A673 (cell line): ENCODE measurements around the gene UBXN10. TPM values are rescaled to one million over a fixed set of nuclear protein-coding genes. Genes with fewer than 3 reads are reported as not detected.

Source experiments
- BruUV-seq: library from RNA; stranded (reverse); fragments of 400-500 nt; replicated peaks from 2 replicates; lab custom pipeline; 2021; lab: Mats Ljungman, UMichigan
- CTCF ChIA-PET: fragments of 300-600 bp; sonication (Branson Sonifier 250); formaldehyde crosslinking; loops from one replicate; lab custom pipeline; 2022; ENCODE audit warnings: antibody characterized with exemption; lab: Charles Lee
- POLR2A ChIA-PET: fragments of 300-600 bp; sonication (Branson Sonifier 250); formaldehyde crosslinking; loops from one replicate; lab custom pipeline; 2022; ENCODE audit warnings: antibody characterized with exemption; ENCODE audit not compliant: low non-redundant PET; lab: Charles Lee
- DNase-seq: peaks from one replicate; pipeline ENCODE4 v3.0.0-alpha.2; 2015; ENCODE audit warnings: low spot score
- H3K27ac ChIP-seq: fragments of 200-600 bp; sonication (generic); 2 replicates; pipeline ENCODE4 v1.5.1; 2016; ENCODE audit warnings: mixed run types, low read depth, mild to moderate bottlenecking, mixed read lengths, antibody characterized with exemption, low read length; ENCODE audit not compliant: poor library complexity, severe bottlenecking
- H3K27me3 ChIP-seq: fragments of 200-600 bp; sonication (generic); replicated peaks from 2 replicates; pipeline ENCODE4 v1.6.1; 2017; ENCODE audit warnings: mixed run types, low read depth, mild to moderate bottlenecking, mixed read lengths, antibody characterized with exemption, low read length; ENCODE audit not compliant: insufficient read depth, poor library complexity
- H3K36me3 ChIP-seq: fragments of 200-600 bp; sonication (generic); 2 replicates; pipeline ENCODE4 v1.6.1; 2016; ENCODE audit warnings: mixed run types, mild to moderate bottlenecking, mixed read lengths, antibody characterized with exemption, low read length; ENCODE audit not compliant: insufficient read depth, poor library complexity, severe bottlenecking
- H3K4me1 ChIP-seq: fragments of 200-600 bp; sonication (generic); 2 replicates; pipeline ENCODE4 v1.6.1; 2017; ENCODE audit warnings: mixed run types, mild to moderate bottlenecking, mixed read lengths, antibody characterized with exemption, low read length; ENCODE audit not compliant: insufficient read depth, poor library complexity, severe bottlenecking
- H3K4me3 ChIP-seq: fragments of 200-600 bp; sonication (generic); 2 replicates; pipeline ENCODE4 v1.5.1; 2016; ENCODE audit warnings: low read depth, mixed run types, mild to moderate bottlenecking, mixed read lengths, low read length; ENCODE audit not compliant: poor library complexity, severe bottlenecking
- H3K9me3 ChIP-seq: fragments of 200-600 bp; sonication (generic); 2 replicates; pipeline ENCODE4 v1.6.1; 2016; ENCODE audit warnings: mixed run types, low read depth, mild to moderate bottlenecking, mixed read lengths, antibody characterized with exemption, low read length; ENCODE audit not compliant: poor library complexity, severe bottlenecking
- CTCF ChIP-seq: fragments of 300-800, 200-600 bp; sonication (generic); conservative IDR thresholded peaks from 2 replicates; pipeline ENCODE4 v1.5.1; 2017; ENCODE audit warnings: low read depth, mild to moderate bottlenecking, antibody characterized with exemption, low read length, moderate library complexity, mixed read lengths
- EZH2 ChIP-seq: fragments of 200-600 bp; sonication (generic); IDR thresholded peaks from 2 replicates; pipeline ENCODE4 v1.6.1; 2017; ENCODE audit warnings: borderline replicate concordance, low read depth, mild to moderate bottlenecking, mixed read lengths, antibody characterized with exemption, low read length; ENCODE audit not compliant: poor library complexity, severe bottlenecking
- intact Hi-C: fragments of 100-400 bp; cut with micrococcal nuclease; formaldehyde crosslinking; loops from one replicate; pipeline ENCODE4 v1.10.0; 2022; ENCODE audit not compliant: unreplicated experiment
- total RNA-seq: library from RNA; stranded (reverse); gene quantifications from 2 replicates; pipeline ENCODE4 v1.2.3, GENCODE V29; 2021

UBXN10 gene
- total RNA-seq, 1 experiment from 2014 or later = not detected

DNA sequence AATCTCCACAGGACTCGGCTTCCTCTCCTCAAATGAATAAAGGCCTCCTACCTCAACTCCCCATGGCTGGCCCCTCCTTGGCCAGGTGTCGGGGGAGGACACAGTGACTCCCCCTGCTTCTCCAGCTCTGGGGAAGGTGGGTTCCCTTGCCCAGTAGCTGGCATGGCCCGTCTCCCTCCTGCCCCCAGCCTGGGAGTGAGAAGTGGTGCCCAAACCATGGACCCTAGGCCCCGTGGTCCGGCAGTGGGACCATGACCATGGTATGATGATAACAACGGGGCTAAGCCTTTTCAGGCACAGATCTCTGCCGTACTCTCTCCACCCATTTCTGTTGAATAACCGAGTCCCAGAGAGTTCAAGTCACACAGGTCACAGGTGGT is 35.6 kb upstream of the UBXN10 start:
- BruUV-seq = no TSS peak
- Histone ChIP-seq H3K4me1 (no peaks in the 10 kb centered on the region), H3K27ac (no peak overlapping the region), H3K4me3 (no peak overlapping the region), H3K27me3 (no peaks in the 10 kb centered on the region), H3K9me3 (no peaks in the 10 kb centered on the region), H3K36me3 (no peaks in the 10 kb centered on the region)
- CTCF ChIA-PET = no interaction called here
- POLR2A ChIA-PET = no interaction called here
- DNase-seq = no peak
- intact Hi-C loops = loop anchor here (5.0 to 10.0 kb wide), 2 partner anchors 176 to 388 kb away; partner anchors contain the start of gene PLA2G2A
- TF ChIP-seq EZH2 = no peak
- TF ChIP-seq CTCF = no peak

GRCh38 chr1:20150969-20151368 is 34.9 kb upstream of the UBXN10 start:
- Histone ChIP-seq H3K27me3 (no peaks in the 10 kb centered on the region), H3K4me1 (no peaks in the 10 kb centered on the region), H3K27ac (no peak overlapping the region), H3K9me3 (no peaks in the 10 kb centered on the region), H3K36me3 (no peaks in the 10 kb centered on the region), H3K4me3 (no peak overlapping the region)
- no TSS peak for BruUV-seq
- POLR2A ChIA-PET = no interaction called here
- intact Hi-C loops = loop anchor here (5.0 to 10.0 kb wide), 2 partner anchors 176 to 389 kb away; partner anchors contain the start of gene PLA2G2A
- CTCF ChIA-PET = interaction anchor here (0.6 kb wide), 1 partner anchor 165 kb away, joined by 3 read pairs; no protein-coding TSS in a partner anchor
- TF ChIP-seq CTCF = no peak
- no peak for TF ChIP-seq EZH2
- no peak for DNase-seq

- ChIA-PET POLR2A (no interaction called here), CTCF (interaction anchor here (0.6 to 0.9 kb wide), 3 partner anchors 37 to 177 kb away, joined by 3 to 6 read pairs (median 4); no protein-coding TSS in a partner anchor)
- peak overlapping the region; percentile 27 for H3K4me3 ChIP-seq
These were observed 33.8 kb upstream of the UBXN10 start for GRCh38 chr1:20151906-20152598.

More at GRCh38 chr1:20151906-20152598, 33.8 kb upstream of the UBXN10 start:
- peak; percentile 82 for DNase-seq
- Histone ChIP-seq H3K9me3 (no peaks in the 10 kb centered on the region), H3K4me1 (no peaks in the 10 kb centered on the region), H3K27me3 (no peaks in the 10 kb centered on the region), H3K27ac (no peak overlapping the region), H3K36me3 (no peaks in the 10 kb centered on the region)
- intact Hi-C loops = loop anchor here (2.0 to 10.0 kb wide), 4 partner anchors 51 to 390 kb away; partner anchors contain the start of gene PLA2G2A
- TF ChIP-seq CTCF = peak; percentile 92
- TF ChIP-seq EZH2 = no peak
- BruUV-seq = no TSS peak
